ENCODE data around the gene OTUD6A.
"Not testable (repeated sequence)": the region's sequence is repeated elsewhere in the genome, so short reads cannot be mapped to it uniquely, and the experiment has no call there.

OTUD6A gene

GRCh38 chrX:70049925-70050324 lies 12.3 kb upstream of the OTUD6A start, which contains the start of gene AWAT2:
Gene AWAT2, minus strand, starts transcription at chrX:70049938. Its CDS starts 6 bp downstream, at chrX:70049932.
- no peak for DNase-seq

- no peak for DNase-seq
Observed at GRCh38 chrX:70052895-70053615, 9.2 kb upstream of the OTUD6A start.

GRCh38 chrX:70054391-70054790 lies 7.9 kb upstream of the OTUD6A start:
- DNase-seq: no peak

GRCh38 chrX:70062961-70063550 lies 799 bp downstream of the OTUD6A start:
- DNase-seq: no peak

- no peak for DNase-seq
Observed at GRCh38 chrX:70066646-70067045, 4.4 kb downstream of the OTUD6A start.

GRCh38 chrX:70079297-70079696 lies 17.0 kb downstream of the OTUD6A start:
- no peak for DNase-seq

- no peak for DNase-seq
Observed at GRCh38 chrX:70079870-70080269, 17.6 kb downstream of the OTUD6A start.

GRCh38 chrX:70082723-70083122 lies 20.5 kb downstream of the OTUD6A start:
- no peak for DNase-seq

- no peak for DNase-seq
Observed at GRCh38 chrX:70084592-70085240, 22.5 kb downstream of the OTUD6A start.

- DNase-seq: peak; percentile 79
Observed at GRCh38 chrX:70087857-70088630, 25.8 kb downstream of the OTUD6A start.

- no peak for DNase-seq
Observed at GRCh38 chrX:70088751-70089150, 26.5 kb downstream of the OTUD6A start.

- DNase-seq: no peak
Observed at GRCh38 chrX:70089604-70090297, 27.5 kb downstream of the OTUD6A start.

- DNase-seq: no peak
Observed at GRCh38 chrX:70092247-70092646, 30.0 kb downstream of the OTUD6A start.

GRCh38 chrX:70096052-70096451 lies 33.8 kb downstream of the OTUD6A start:
- DNase-seq: peak; percentile 20

GRCh38 chrX:70105229-70105628 lies 43.0 kb downstream of the OTUD6A start:
- DNase-seq: no peak

GRCh38 chrX:70111436-70112026 lies 49.3 kb downstream of the OTUD6A start:
- DNase-seq: not testable (repeated sequence)

All from hematopoietic multipotent progenitor cell treated with erythropoietin and hydrocortisone succinate and interleukin-3 and kit ligand, for 8 days (in vitro differentiated cells).